Esophagus squamous epithelium (tissue), 4 donors: Measurements from ENCODE around the gene RUFY1.
"Not testable (repeated sequence)": the region's sequence is repeated elsewhere in the genome, so short reads cannot be mapped to it uniquely, and the experiment has no call there.

Experiments
- POLR2A ChIP-seq, 4 donors: fragments of 450-650 bp; IDR thresholded peaks; one replicate each; pipeline ENCODE4 v1.6.1; 2017; ENCODE audit warnings: antibody characterized with exemption in 4 of 4, mild to moderate bottlenecking in 4 of 4, moderate library complexity in 3 of 4
- TF ChIP-seq, protein P1 (sequence below), 6 experiments: fragments of 450-650 bp in 4 of 6; fragments of 200-600 bp in 2 of 6; sonication (generic) in 2 of 6; IDR thresholded peaks; one replicate each; pipeline ENCODE4 v1.5.1; 2016 to 2019; ENCODE audit warnings: antibody characterized with exemption in 6 of 6, mild to moderate bottlenecking in 4 of 6, moderate library complexity in 4 of 6

GRCh38 chr5:179634370-179635172, 84.2 kb downstream of the RUFY1 start:
- TF ChIP-seq, protein P1, sequence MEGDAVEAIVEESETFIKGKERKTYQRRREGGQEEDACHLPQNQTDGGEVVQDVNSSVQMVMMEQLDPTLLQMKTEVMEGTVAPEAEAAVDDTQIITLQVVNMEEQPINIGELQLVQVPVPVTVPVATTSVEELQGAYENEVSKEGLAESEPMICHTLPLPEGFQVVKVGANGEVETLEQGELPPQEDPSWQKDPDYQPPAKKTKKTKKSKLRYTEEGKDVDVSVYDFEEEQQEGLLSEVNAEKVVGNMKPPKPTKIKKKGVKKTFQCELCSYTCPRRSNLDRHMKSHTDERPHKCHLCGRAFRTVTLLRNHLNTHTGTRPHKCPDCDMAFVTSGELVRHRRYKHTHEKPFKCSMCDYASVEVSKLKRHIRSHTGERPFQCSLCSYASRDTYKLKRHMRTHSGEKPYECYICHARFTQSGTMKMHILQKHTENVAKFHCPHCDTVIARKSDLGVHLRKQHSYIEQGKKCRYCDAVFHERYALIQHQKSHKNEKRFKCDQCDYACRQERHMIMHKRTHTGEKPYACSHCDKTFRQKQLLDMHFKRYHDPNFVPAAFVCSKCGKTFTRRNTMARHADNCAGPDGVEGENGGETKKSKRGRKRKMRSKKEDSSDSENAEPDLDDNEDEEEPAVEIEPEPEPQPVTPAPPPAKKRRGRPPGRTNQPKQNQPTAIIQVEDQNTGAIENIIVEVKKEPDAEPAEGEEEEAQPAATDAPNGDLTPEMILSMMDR (IDR thresholded peaks at IDR 0.05), result not testable (repeated sequence)
- TF ChIP-seq POLR2A (IDR thresholded peaks at IDR 0.05), result not testable (repeated sequence)
